ENCODE data around the gene FNIP1. TPM values are rescaled to one million over a fixed set of nuclear protein-coding genes. Genes with fewer than 3 reads are reported as not detected.

The FNIP1 gene
- total RNA-seq, 5 donors from 2014 or later (not counting 1 experiment from before 2014, with no cell fraction given): 26.7 to 32.7 (median 27.7) TPM

DNA sequence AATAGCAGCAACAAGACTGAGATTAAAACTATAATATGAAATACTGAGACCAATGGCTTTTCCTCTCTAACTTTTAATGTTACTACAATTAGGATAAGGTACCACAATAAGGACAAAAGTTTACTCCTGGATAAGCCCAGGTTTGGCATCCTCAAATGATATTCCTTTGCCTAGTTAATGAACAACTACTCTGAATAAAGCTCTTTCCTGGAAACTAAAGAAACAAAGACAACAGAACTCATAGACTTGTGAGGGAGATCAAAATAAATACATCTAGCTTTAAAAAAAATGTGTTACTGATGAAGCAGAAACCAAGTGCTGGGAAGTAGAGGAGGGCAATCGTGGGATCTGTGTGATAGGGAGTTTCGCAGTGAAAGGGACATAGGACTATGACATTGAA lies 142.5 kb downstream of the FNIP1 start:
- ATAC-seq (replicated peaks in 1 of 4): no peak
- ChIA-PET POLR2A (interaction anchor here in 1 of 2 donors (0.6 kb wide), 1 partner anchor 42 kb away, joined by 3 read pairs; no protein-coding TSS in a partner anchor), CTCF (no interaction called here)
- H3K4me1 ChIP-seq (ENCODE audit: control insufficient read depth in 1 of 2, extremely low read depth in 1 of 2, insufficient read depth in 2 of 2, low read length in 2 of 2): no peaks in the 10 kb centered on the region
- no peaks in the 10 kb centered on the region for H3K27me3 Mint-ChIP-seq
- 93% methylated on average over 2 of the region's 2 CpGs for WGBS (ENCODE audit: insufficient coverage)
- no peak for DNase-seq
- no peak overlapping the region for H3K4me3 Mint-ChIP-seq
- H3K9me3 ChIP-seq: no peaks in the 10 kb centered on the region
- no peak overlapping the region for H3K27ac Mint-ChIP-seq
- no peak overlapping the region for H3K27ac ChIP-seq (ENCODE audit: low read length)
- H3K4me1 Mint-ChIP-seq: peaks cover 2 to 9% (median 2%) of the 10 kb centered on the region in 3 donors
- peaks cover 0 to 4% (median 0%) of the 10 kb centered on the region in 3 donors for H3K9me3 Mint-ChIP-seq
- H3K4me3 ChIP-seq (ENCODE audit: control insufficient read depth in 1 of 2, extremely low read depth in 1 of 2, low read length in 1 of 2): no peak overlapping the region
- no peaks in the 10 kb centered on the region for H3K27me3 ChIP-seq (replicated peaks in 1 of 2; ENCODE audit: control insufficient read depth in 2 of 2, extremely low read depth in 1 of 2, insufficient read depth in 2 of 2, low read length in 1 of 2)
- H3K36me3 Mint-ChIP-seq: peaks cover 62% of the 10 kb centered on the region
- peaks cover 3 to 21% of the 10 kb centered on the region in 2 donors for H3K36me3 ChIP-seq (ENCODE audit: control insufficient read depth in 2 of 2, extremely low read depth in 1 of 2, insufficient read depth in 1 of 2, low read length in 1 of 2)

- H3K36me3 Mint-ChIP-seq: peaks cover 59% of the 10 kb centered on the region
- CTCF ChIA-PET: no interaction called here
Observed at GRCh38 chr5:131649161-131649560, 147.7 kb downstream of the FNIP1 start.

DNA sequence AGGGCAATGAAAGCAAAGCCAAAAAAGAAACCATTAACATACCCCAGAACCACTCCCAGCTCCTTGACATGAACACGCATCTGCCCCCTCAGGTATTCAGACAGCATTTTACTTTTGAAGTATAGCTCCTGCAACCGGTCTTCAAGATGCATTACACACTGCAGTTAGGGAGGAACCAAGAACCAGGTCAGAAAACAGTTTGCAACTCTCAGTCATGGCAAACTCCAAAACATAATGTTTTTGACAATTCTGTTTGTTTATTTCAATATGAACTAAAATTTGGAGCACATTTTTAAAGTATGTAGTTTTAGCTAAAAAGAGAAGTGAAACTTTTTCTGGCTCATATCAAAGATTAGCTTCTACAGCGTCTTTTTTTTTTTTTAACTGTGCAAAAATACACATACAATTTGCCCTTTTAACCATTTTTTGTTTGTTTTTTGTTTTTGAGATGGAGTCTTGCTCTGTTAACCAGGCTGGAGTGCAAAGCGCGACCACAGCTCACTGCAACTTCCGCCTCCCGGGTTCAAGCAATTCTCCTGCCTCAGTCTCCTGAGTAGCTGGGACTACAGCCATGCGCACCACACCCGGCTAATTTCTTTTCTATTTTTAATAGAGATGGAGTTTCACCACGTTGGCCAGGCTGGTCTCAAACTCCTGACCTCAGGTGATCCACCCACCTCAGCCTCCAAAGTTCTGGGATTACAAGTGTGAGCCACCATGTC lies 149.6 kb downstream of the FNIP1 start:
- H3K9me3 Mint-ChIP-seq: no peaks in the 10 kb centered on the region
- no peak overlapping the region for H3K27ac Mint-ChIP-seq
- Histone ChIP-seq H3K36me3 (ENCODE audit: control insufficient read depth in 2 of 2, extremely low read depth in 1 of 2, insufficient read depth in 1 of 2, low read length in 1 of 2) (peaks cover 3 to 31% of the 10 kb centered on the region in 2 donors), H3K27me3 (replicated peaks in 1 of 2; ENCODE audit: control insufficient read depth in 2 of 2, extremely low read depth in 1 of 2, insufficient read depth in 2 of 2, low read length in 1 of 2) (no peaks in the 10 kb centered on the region), H3K4me1 (ENCODE audit: control insufficient read depth in 1 of 2, extremely low read depth in 1 of 2, insufficient read depth in 2 of 2, low read length in 2 of 2) (no peaks in the 10 kb centered on the region), H3K9me3 (no peaks in the 10 kb centered on the region), H3K27ac (ENCODE audit: low read length) (no peak overlapping the region), H3K4me3 (ENCODE audit: control insufficient read depth in 1 of 2, extremely low read depth in 1 of 2, low read length in 1 of 2) (no peak overlapping the region)
- CTCF ChIA-PET: interaction anchor here (0.6 kb wide), 2 partner anchors 61 to 81 kb away, joined by 3 read pairs; no protein-coding TSS in a partner anchor
- ATAC-seq (replicated peaks in 1 of 4) (no peak), DNase-seq (no peak)
- H3K27me3 Mint-ChIP-seq: no peaks in the 10 kb centered on the region
- no peak overlapping the region for H3K4me3 Mint-ChIP-seq
- peaks cover 0 to 2% (median 0%) of the 10 kb centered on the region in 3 donors for H3K4me1 Mint-ChIP-seq
- POLR2A ChIA-PET: interaction anchor here in 1 of 2 donors (0.6 to 0.7 kb wide), 2 partner anchors 9 to 143 kb away, joined by 4 to 5 read pairs; no protein-coding TSS in a partner anchor
- peaks cover 57% of the 10 kb centered on the region for H3K36me3 Mint-ChIP-seq
- 90% methylated on average over 6 of the region's 10 CpGs for WGBS (ENCODE audit: insufficient coverage)

More at GRCh38 chr5:131649161-131649560, 147.7 kb downstream of the FNIP1 start:
- WGBS (ENCODE audit: insufficient coverage): no CpG with 5 or more reads among the region's 3 CpGs
- H3K4me1 Mint-ChIP-seq: peaks cover 0 to 2% (median 0%) of the 10 kb centered on the region in 3 donors
- Histone ChIP-seq H3K27me3 (replicated peaks in 1 of 2; ENCODE audit: control insufficient read depth in 2 of 2, extremely low read depth in 1 of 2, insufficient read depth in 2 of 2, low read length in 1 of 2) (no peaks in the 10 kb centered on the region), H3K4me3 (ENCODE audit: control insufficient read depth in 1 of 2, extremely low read depth in 1 of 2, low read length in 1 of 2) (no peak overlapping the region), H3K4me1 (ENCODE audit: control insufficient read depth in 1 of 2, extremely low read depth in 1 of 2, insufficient read depth in 2 of 2, low read length in 2 of 2) (no peaks in the 10 kb centered on the region), H3K36me3 (ENCODE audit: control insufficient read depth in 2 of 2, extremely low read depth in 1 of 2, insufficient read depth in 1 of 2, low read length in 1 of 2) (peaks cover 3 to 31% of the 10 kb centered on the region in 2 donors), H3K9me3 (no peaks in the 10 kb centered on the region), H3K27ac (ENCODE audit: low read length) (no peak overlapping the region)
- DNase-seq (no peak), ATAC-seq (replicated peaks in 1 of 4) (no peak)
- POLR2A ChIA-PET: no interaction called here
- H3K9me3 Mint-ChIP-seq: no peaks in the 10 kb centered on the region
- H3K27me3 Mint-ChIP-seq: no peaks in the 10 kb centered on the region
- no peak overlapping the region for H3K27ac Mint-ChIP-seq
- H3K4me3 Mint-ChIP-seq: no peak overlapping the region

GRCh38 chr5:131644822-131645221 lies 152.0 kb downstream of the FNIP1 start:
- Mint-ChIP-seq H3K36me3 (peaks cover 38% of the 10 kb centered on the region), H3K4me3 (no peak overlapping the region), H3K27me3 (no peaks in the 10 kb centered on the region), H3K27ac (no peak overlapping the region), H3K4me1 (peaks cover 9 to 14% (median 13%) of the 10 kb centered on the region in 3 donors), H3K9me3 (no peaks in the 10 kb centered on the region)
- Histone ChIP-seq H3K4me1 (ENCODE audit: control insufficient read depth in 1 of 2, extremely low read depth in 1 of 2, insufficient read depth in 2 of 2, low read length in 2 of 2) (peaks cover 3 to 7% of the 10 kb centered on the region in 2 experiments), H3K27me3 (replicated peaks in 1 of 2; ENCODE audit: control insufficient read depth in 2 of 2, extremely low read depth in 1 of 2, insufficient read depth in 2 of 2, low read length in 1 of 2) (no peaks in the 10 kb centered on the region), H3K9me3 (no peaks in the 10 kb centered on the region), H3K36me3 (ENCODE audit: control insufficient read depth in 2 of 2, extremely low read depth in 1 of 2, insufficient read depth in 1 of 2, low read length in 1 of 2) (peaks cover 0 to 15% of the 10 kb centered on the region in 2 donors), H3K4me3 (ENCODE audit: control insufficient read depth in 1 of 2, extremely low read depth in 1 of 2, low read length in 1 of 2) (no peak overlapping the region), H3K27ac (ENCODE audit: low read length) (no peak overlapping the region)
- CTCF ChIA-PET: interaction anchor here in 1 of 2 donors (0.6 kb wide), 1 partner anchor 12 kb away, joined by 3 read pairs; no protein-coding TSS in a partner anchor
- no peak for ATAC-seq (replicated peaks in 1 of 4)
- no CpG with 5 or more reads among the region's 7 CpGs for WGBS (ENCODE audit: insufficient coverage)
- POLR2A ChIA-PET: no interaction called here
- DNase-seq: no peak

GRCh38 chr5:131644370-131644769 lies 152.4 kb downstream of the FNIP1 start:
- ATAC-seq (replicated peaks in 1 of 4) (no peak), DNase-seq (no peak)
- no peaks in the 10 kb centered on the region for H3K27me3 ChIP-seq (replicated peaks in 1 of 2; ENCODE audit: control insufficient read depth in 2 of 2, extremely low read depth in 1 of 2, insufficient read depth in 2 of 2, low read length in 1 of 2)
- Mint-ChIP-seq H3K36me3 (peaks cover 34% of the 10 kb centered on the region), H3K9me3 (no peaks in the 10 kb centered on the region), H3K4me3 (no peak overlapping the region), H3K27ac (no peak overlapping the region), H3K4me1 (peaks cover 14 to 19% (median 17%) of the 10 kb centered on the region in 3 donors), H3K27me3 (no peaks in the 10 kb centered on the region)
- ChIA-PET CTCF (interaction anchor here in 1 of 2 donors (0.6 kb wide), 1 partner anchor 12 kb away, joined by 3 read pairs; no protein-coding TSS in a partner anchor), POLR2A (no interaction called here)
- WGBS (ENCODE audit: insufficient coverage): 86% methylated on average over 1 of the region's 1 CpG
- no peak overlapping the region for H3K4me3 ChIP-seq (ENCODE audit: control insufficient read depth in 1 of 2, extremely low read depth in 1 of 2, low read length in 1 of 2)
- H3K4me1 ChIP-seq (ENCODE audit: control insufficient read depth in 1 of 2, extremely low read depth in 1 of 2, insufficient read depth in 2 of 2, low read length in 2 of 2): peaks cover 3 to 11% of the 10 kb centered on the region in 2 experiments
- H3K9me3 ChIP-seq: no peaks in the 10 kb centered on the region
- no peak overlapping the region for H3K27ac ChIP-seq (ENCODE audit: low read length)
- H3K36me3 ChIP-seq (ENCODE audit: control insufficient read depth in 2 of 2, extremely low read depth in 1 of 2, insufficient read depth in 1 of 2, low read length in 1 of 2): peaks cover 0 to 15% of the 10 kb centered on the region in 2 donors

DNA sequence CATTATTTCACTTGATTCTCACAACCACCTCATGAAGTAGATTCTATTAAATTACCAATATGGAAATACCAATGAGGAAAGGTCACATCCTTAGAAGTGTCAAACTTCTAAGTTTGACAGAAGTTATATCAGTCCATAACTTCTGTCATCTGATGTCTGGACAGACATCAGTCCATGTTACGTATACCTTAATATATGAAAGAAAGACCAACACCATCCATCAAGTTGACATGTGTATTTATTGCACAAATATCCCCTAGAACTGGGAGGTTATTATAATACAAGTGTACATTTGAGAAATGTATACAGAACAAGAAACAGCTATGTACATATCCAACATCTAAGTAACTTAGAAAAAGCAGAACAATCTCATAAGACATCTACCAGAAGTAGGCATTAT lies 155.3 kb downstream of the FNIP1 start:
- Histone ChIP-seq H3K27me3 (replicated peaks in 1 of 2; ENCODE audit: control insufficient read depth in 2 of 2, extremely low read depth in 1 of 2, insufficient read depth in 2 of 2, low read length in 1 of 2) (no peaks in the 10 kb centered on the region), H3K9me3 (no peaks in the 10 kb centered on the region), H3K4me3 (ENCODE audit: control insufficient read depth in 1 of 2, extremely low read depth in 1 of 2, low read length in 1 of 2) (no peak overlapping the region), H3K27ac (ENCODE audit: low read length) (no peak overlapping the region), H3K36me3 (ENCODE audit: control insufficient read depth in 2 of 2, extremely low read depth in 1 of 2, insufficient read depth in 1 of 2, low read length in 1 of 2) (peaks cover 0 to 9% of the 10 kb centered on the region in 2 donors), H3K4me1 (ENCODE audit: control insufficient read depth in 1 of 2, extremely low read depth in 1 of 2, insufficient read depth in 2 of 2, low read length in 2 of 2) (peaks cover 3 to 17% of the 10 kb centered on the region in 2 experiments)
- ChIA-PET POLR2A (no interaction called here), CTCF (interaction anchor here in 1 of 2 donors (1.3 kb wide), 1 partner anchor 15 kb away, joined by 4 read pairs; no protein-coding TSS in a partner anchor)
- ATAC-seq (replicated peaks in 1 of 4) (no peak), DNase-seq (no peak)
- Mint-ChIP-seq H3K4me1 (peaks cover 20 to 25% (median 25%) of the 10 kb centered on the region in 3 donors), H3K9me3 (no peaks in the 10 kb centered on the region), H3K36me3 (peaks cover 22% of the 10 kb centered on the region), H3K27me3 (no peaks in the 10 kb centered on the region), H3K27ac (peak overlapping the region; percentile 39 to 92), H3K4me3 (no peak overlapping the region)
- WGBS (ENCODE audit: insufficient coverage): no CpG with 5 or more reads among the region's 1 CpG

Measured in T-cell (primary cell).